ENCODE data around the gene ZNF32. TPM values are rescaled to one million over a fixed set of nuclear protein-coding genes. Genes with fewer than 3 reads are reported as not detected.
A peak's percentile ranks its signal among the peaks of the same experiment; 100 is the strongest.

The ZNF32 gene
- total RNA-seq, 4 donors from 2014 or later, result 28.9 to 63.3 (median 48.4) TPM

GRCh38 chr10:43673471-43673870 lies 24.8 kb upstream of the ZNF32 start:
- TF ChIP-seq CTCF (IDR thresholded peaks at IDR 0.05) (no peak), POLR2A (IDR thresholded peaks at IDR 0.05) (no peak)
- WGBS, 2 donors, result 85 to 90% methylated on average over 7 of the region's 7 CpGs
- intact Hi-C loops (cut with DNase I), result loop anchor here (5.0 kb wide), 2 partner anchors 639 to 1184 kb away; no protein-coding TSS in a partner anchor
- H3K27me3 ChIP-seq, result no peaks in the 10 kb centered on the region
- DNase-seq, result no peak
- H3K27ac ChIP-seq, result no peak overlapping the region
- H3K36me3 ChIP-seq, result no peaks in the 10 kb centered on the region
- no peaks in the 10 kb centered on the region for H3K4me1 ChIP-seq
- no peak overlapping the region for H3K4me3 ChIP-seq (replicated peaks in 1 of 3)
- no peaks in the 10 kb centered on the region for H3K9me3 ChIP-seq

GRCh38 chr10:43671659-43672531 lies 23.2 kb upstream of the ZNF32 start:
- H3K36me3 ChIP-seq, result no peaks in the 10 kb centered on the region
- peaks cover 10 to 13% of the 10 kb centered on the region in 2 donors for H3K4me1 ChIP-seq
- no peak overlapping the region for H3K4me3 ChIP-seq (replicated peaks in 1 of 3)
- intact Hi-C loops (cut with DNase I), result loop anchor here (2.0 to 5.0 kb wide), 3 partner anchors 640 to 1185 kb away; no protein-coding TSS in a partner anchor
- 50 to 51% methylated on average over 17 of the region's 18 CpGs for WGBS, 2 donors
- H3K9me3 ChIP-seq, result no peaks in the 10 kb centered on the region
- TF ChIP-seq CTCF (IDR thresholded peaks at IDR 0.05), result peak; percentile 53 to 88 (median 79)
- TF ChIP-seq POLR2A (IDR thresholded peaks at IDR 0.05), result no peak
- H3K27me3 ChIP-seq, result no peaks in the 10 kb centered on the region
- no peak overlapping the region for H3K27ac ChIP-seq
- peak; percentile 56 to 58 for DNase-seq

- intact Hi-C loops (cut with DNase I), result no loop called here
- Histone ChIP-seq H3K27me3 (no peaks in the 10 kb centered on the region), H3K36me3 (no peaks in the 10 kb centered on the region), H3K4me3 (replicated peaks in 1 of 3) (no peak overlapping the region), H3K9me3 (no peaks in the 10 kb centered on the region), H3K27ac (no peak overlapping the region), H3K4me1 (peaks cover 10 to 13% of the 10 kb centered on the region in 2 donors)
- TF ChIP-seq CTCF (IDR thresholded peaks at IDR 0.05), result no peak
- TF ChIP-seq POLR2A (IDR thresholded peaks at IDR 0.05), result no peak
- no peak for DNase-seq
- 72 to 89% methylated on average over 2 of the region's 3 CpGs for WGBS, 2 donors
These were observed 20.7 kb upstream of the ZNF32 start for GRCh38 chr10:43669386-43669785.

GRCh38 chr10:43667761-43668386 lies 19.2 kb upstream of the ZNF32 start:
- 52 to 56% methylated on average over 29 to 34 of the region's 36 CpGs for WGBS, 2 donors
- Histone ChIP-seq H3K4me3 (replicated peaks in 1 of 3) (no peak overlapping the region), H3K27ac (no peak overlapping the region), H3K9me3 (no peaks in the 10 kb centered on the region), H3K4me1 (peaks cover 10 to 13% of the 10 kb centered on the region in 2 donors), H3K27me3 (no peaks in the 10 kb centered on the region), H3K36me3 (no peaks in the 10 kb centered on the region)
- intact Hi-C loops (cut with DNase I), result no loop called here
- TF ChIP-seq CTCF (IDR thresholded peaks at IDR 0.05) (no peak), POLR2A (IDR thresholded peaks at IDR 0.05) (no peak)
- no peak for DNase-seq

GRCh38 chr10:43667317-43667731 lies 18.6 kb upstream of the ZNF32 start:
- no peak overlapping the region for H3K4me3 ChIP-seq (replicated peaks in 1 of 3)
- H3K27ac ChIP-seq, result no peak overlapping the region
- TF ChIP-seq CTCF (IDR thresholded peaks at IDR 0.05), result peak in 4 of 6 experiments; percentile 6 to 40 (median 28)
- TF ChIP-seq POLR2A (IDR thresholded peaks at IDR 0.05), result no peak
- H3K9me3 ChIP-seq, result no peaks in the 10 kb centered on the region
- no peaks in the 10 kb centered on the region for H3K36me3 ChIP-seq
- peaks cover 10 to 13% of the 10 kb centered on the region in 2 donors for H3K4me1 ChIP-seq
- peak; percentile 39 for DNase-seq
- no peaks in the 10 kb centered on the region for H3K27me3 ChIP-seq
- intact Hi-C loops (cut with DNase I), result no loop called here
- WGBS, 2 donors, result 3 to 5% methylated on average over 5 to 16 of the region's 35 CpGs
